ENCODE results near the gene TOM1L1.

The TOM1L1 gene

GRCh38 chr17:54920819-54921218 lies 20.2 kb downstream of the TOM1L1 start:
- no peak for DNase-seq (ENCODE audit: low spot score)
- TF ChIP-seq CTCF (IDR thresholded peaks at IDR 0.05; ENCODE audit: extremely low read depth, insufficient read depth, missing control alignments): no peak
- in situ Hi-C loops (cut with MboI; ENCODE audit: low pct_unique_long_range_greater_than_20kb, low sequenced_read_pairs, unreplicated experiment): no loop called here

- in situ Hi-C loops (cut with MboI; ENCODE audit: low pct_unique_long_range_greater_than_20kb, low sequenced_read_pairs, unreplicated experiment): no loop called here
- TF ChIP-seq CTCF (IDR thresholded peaks at IDR 0.05; ENCODE audit: extremely low read depth, insufficient read depth, missing control alignments): no peak
- DNase-seq (ENCODE audit: low spot score): no peak
Measured at GRCh38 chr17:54924405-54924804, 23.8 kb downstream of the TOM1L1 start.

GRCh38 chr17:54927525-54927924 lies 26.9 kb downstream of the TOM1L1 start:
- no peak for DNase-seq (ENCODE audit: low spot score)
- TF ChIP-seq CTCF (IDR thresholded peaks at IDR 0.05; ENCODE audit: extremely low read depth, insufficient read depth, missing control alignments): no peak
- in situ Hi-C loops (cut with MboI; ENCODE audit: low pct_unique_long_range_greater_than_20kb, low sequenced_read_pairs, unreplicated experiment): no loop called here

- DNase-seq (ENCODE audit: low spot score): no peak
- in situ Hi-C loops (cut with MboI; ENCODE audit: low pct_unique_long_range_greater_than_20kb, low sequenced_read_pairs, unreplicated experiment): no loop called here
- no peak for TF ChIP-seq CTCF (IDR thresholded peaks at IDR 0.05; ENCODE audit: extremely low read depth, insufficient read depth, missing control alignments)
Measured at GRCh38 chr17:54932711-54933110, 32.1 kb downstream of the TOM1L1 start.

- TF ChIP-seq CTCF (IDR thresholded peaks at IDR 0.05; ENCODE audit: extremely low read depth, insufficient read depth, missing control alignments): no peak
Measured at GRCh38 chr17:54933921-54934320, 33.3 kb downstream of the TOM1L1 start.

GRCh38 chr17:54935471-54935870 lies 34.8 kb downstream of the TOM1L1 start:
- DNase-seq (ENCODE audit: low spot score): no peak
- no peak for TF ChIP-seq CTCF (IDR thresholded peaks at IDR 0.05; ENCODE audit: extremely low read depth, insufficient read depth, missing control alignments)
- in situ Hi-C loops (cut with MboI; ENCODE audit: low pct_unique_long_range_greater_than_20kb, low sequenced_read_pairs, unreplicated experiment): no loop called here

More at GRCh38 chr17:54933921-54934320, 33.3 kb downstream of the TOM1L1 start:
- in situ Hi-C loops (cut with MboI; ENCODE audit: low pct_unique_long_range_greater_than_20kb, low sequenced_read_pairs, unreplicated experiment): no loop called here
- no peak for DNase-seq (ENCODE audit: low spot score)

- in situ Hi-C loops (cut with MboI; ENCODE audit: low pct_unique_long_range_greater_than_20kb, low sequenced_read_pairs, unreplicated experiment): no loop called here
- no peak for DNase-seq (ENCODE audit: low spot score)
- TF ChIP-seq CTCF (IDR thresholded peaks at IDR 0.05; ENCODE audit: extremely low read depth, insufficient read depth, missing control alignments): no peak
Measured at GRCh38 chr17:54937018-54937417, 36.4 kb downstream of the TOM1L1 start.
